Psoas muscle (tissue), 8 donors: ENCODE measurements around the gene GTF2A1L. TPM values are rescaled to one million over a fixed set of nuclear protein-coding genes. Genes with fewer than 3 reads are reported as not detected.

Source experiments
- ATAC-seq, 4 donors: fragments of 200-7000 bp; cut with Tn5 transposase; one replicate each; pipeline ENCODE4 v1.9.1; 2020; ENCODE audit warnings: moderate library complexity in 3 of 4, mild to moderate bottlenecking in 2 of 4
- DNase-seq, 2 donors: peaks; one replicate each; pipeline ENCODE4 v3.0.0-alpha.2; 2020
- H3K27ac ChIP-seq: fragments of 200-600 bp; one replicate; pipeline ENCODE4 v1.8.0; 2022
- H3K27me3 ChIP-seq, 3 donors: fragments of 200-600 bp in 1 of 3; one replicate each; pipeline versions ENCODE4 v1.6.1 to v1.8.0; 2013 to 2022; ENCODE audit warnings: low read length in 2 of 3, mild to moderate bottlenecking in 2 of 3, moderate library complexity in 1 of 3; ENCODE audit not compliant: insufficient read depth in 3 of 3
- H3K36me3 ChIP-seq, 2 donors: fragments of 200-600 bp in 1 of 2; one replicate each; pipeline versions ENCODE4 v1.6.1 to v1.8.0; 2013 to 2022; ENCODE audit warnings: low read depth in 1 of 2, mild to moderate bottlenecking in 1 of 2, moderate library complexity in 1 of 2; ENCODE audit not compliant: insufficient read depth in 1 of 2
- H3K4me1 ChIP-seq: fragments of 200-600 bp; one replicate; pipeline ENCODE4 v1.8.0; 2022
- H3K4me3 ChIP-seq: fragments of 200-600 bp; one replicate; pipeline ENCODE4 v1.8.0; 2022; ENCODE audit warnings: mild to moderate bottlenecking
- H3K9me3 ChIP-seq: fragments of 200-600 bp; one replicate; pipeline ENCODE4 v1.8.0; 2022
- CTCF ChIP-seq: fragments of 200-600 bp; IDR thresholded peaks from one replicate; pipeline ENCODE4 v1.8.0; 2022; ENCODE audit warnings: antibody characterized with exemption
- WGBS, 3 donors: extraction: QIAGEN DNeasy Blood & Tissue Kit; methylation state at CpG; one replicate each; pipeline versions ENCODE4 v1.1.6 to v1.1.7; 2013; 5-methylcytosine and 5-hydroxymethylcytosine counted together
- intact Hi-C, 2 donors: fragments of 100-400 bp; cut with DNase I; formaldehyde crosslinking; loops; one replicate each; pipeline versions ENCODE4 v1.11.0 to v1.14.2; 2022
- polyA plus RNA-seq, 3 donors: library from polyadenylated mRNA; stranded (reverse); fragments of 200-250 nt; gene quantifications; one replicate each; pipeline ENCODE4 v1.2.3, GENCODE V29; 2013
- total RNA-seq, 4 donors: library from RNA; stranded (reverse); fragmentation: NEBNext Ultra II Directional in 2 of 4; extraction: Animal tissue kit (Norgen Biotek cat#: 25700) in 2 of 4; gene quantifications; one replicate each; pipeline versions ENCODE4 v1.2.1 to v1.2.4, GENCODE V29; 2021 to 2023
- donor health status: healthy with polysubstance abuse.
- donor health status: DM: no; HTN: no; CAD: no; lungs with moderate emphysema.
- donor health status: Bipolar disorder and iron deficiency.
- donor health status: healthy.
- donor health status: DM: yes; HTN: yes; CAD: no.
- donor health status: DM: no; HTN: no; CAD: no.
- donor health status: DM: no; HTN: no; CAD: no.
- donor health status: DM: yes; HTN: yes; CAD: no.

The GTF2A1L gene
- total and polyA plus RNA-seq, 7 donors, result 0.05 to 0.76 (median 0.39) TPM; not detected in 3

GRCh38 chr2:48719480-48720177 lies 102.0 kb downstream of the GTF2A1L start:
- ATAC-seq, result no peak

DNA sequence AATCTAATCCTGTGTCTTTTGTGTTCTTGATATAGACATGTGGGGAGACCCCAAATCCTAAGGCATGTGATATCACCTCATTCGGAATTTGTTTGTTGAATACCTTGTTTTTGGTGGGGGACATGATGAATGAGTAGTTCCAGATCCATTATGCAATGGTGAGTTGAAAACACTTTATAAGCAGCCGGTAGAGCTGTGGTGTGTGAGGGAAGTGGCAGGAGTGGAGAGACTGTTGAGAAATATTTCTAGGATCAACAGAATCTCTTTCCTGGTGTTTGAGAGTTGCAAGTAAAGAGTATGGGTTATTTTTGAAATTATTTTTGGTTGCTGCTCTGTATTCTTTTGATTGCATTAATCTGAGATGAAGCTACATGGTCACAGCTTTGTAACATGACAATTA lies 103.5 kb downstream of the GTF2A1L start:
- DNase-seq (no peak), ATAC-seq (no peak)
- no peaks in the 10 kb centered on the region for H3K27me3 ChIP-seq
- no peaks in the 10 kb centered on the region for H3K36me3 ChIP-seq
- H3K4me1 ChIP-seq, result no peaks in the 10 kb centered on the region
- H3K9me3 ChIP-seq, result no peaks in the 10 kb centered on the region
- intact Hi-C loops, result no loop called here
- 95 to 98% (median 95%) methylated on average over 2 of the region's 2 CpGs for WGBS, 3 donors
- H3K27ac ChIP-seq, result no peak overlapping the region
- TF ChIP-seq CTCF, result no peak
- H3K4me3 ChIP-seq, result no peak overlapping the region

More at GRCh38 chr2:48719480-48720177, 102.0 kb downstream of the GTF2A1L start:
- H3K4me3 ChIP-seq, result no peak overlapping the region
- 57 to 59% (median 59%) methylated on average over 3 of the region's 3 CpGs for WGBS, 3 donors
- no peaks in the 10 kb centered on the region for H3K27me3 ChIP-seq
- H3K9me3 ChIP-seq, result no peaks in the 10 kb centered on the region
- no peaks in the 10 kb centered on the region for H3K36me3 ChIP-seq
- no peak for DNase-seq
- intact Hi-C loops, result no loop called here
- H3K4me1 ChIP-seq, result no peaks in the 10 kb centered on the region
- no peak overlapping the region for H3K27ac ChIP-seq
- TF ChIP-seq CTCF, result no peak

DNA sequence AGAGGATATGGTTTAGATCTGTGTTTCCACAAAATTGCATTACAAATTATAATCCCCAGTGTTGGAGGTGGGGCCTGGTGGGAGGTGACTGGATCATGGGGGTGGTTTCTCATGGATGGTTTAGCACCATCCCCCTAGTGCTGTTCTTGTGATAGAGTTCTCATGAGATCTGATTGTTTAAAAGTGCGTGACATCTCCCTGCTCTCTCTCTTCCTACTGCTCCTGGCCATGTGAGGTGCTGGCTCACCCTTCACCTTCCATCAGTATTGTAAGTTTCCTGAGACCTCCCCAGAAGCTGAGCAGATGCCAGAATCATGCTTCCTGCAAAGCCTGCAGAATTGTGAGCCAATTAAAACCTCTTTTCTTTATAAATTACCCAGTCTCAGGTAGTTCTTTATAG lies 104.7 kb downstream of the GTF2A1L start:
- Histone ChIP-seq H3K36me3 (no peaks in the 10 kb centered on the region), H3K4me1 (no peaks in the 10 kb centered on the region), H3K9me3 (no peaks in the 10 kb centered on the region), H3K27me3 (no peaks in the 10 kb centered on the region), H3K4me3 (no peak overlapping the region), H3K27ac (no peak overlapping the region)
- WGBS, 3 donors, result 75 to 94% (median 76%) methylated on average over 1 of the region's 1 CpG
- intact Hi-C loops, result no loop called here
- DNase-seq, result no peak
- no peak for TF ChIP-seq CTCF
- no peak for ATAC-seq

DNA sequence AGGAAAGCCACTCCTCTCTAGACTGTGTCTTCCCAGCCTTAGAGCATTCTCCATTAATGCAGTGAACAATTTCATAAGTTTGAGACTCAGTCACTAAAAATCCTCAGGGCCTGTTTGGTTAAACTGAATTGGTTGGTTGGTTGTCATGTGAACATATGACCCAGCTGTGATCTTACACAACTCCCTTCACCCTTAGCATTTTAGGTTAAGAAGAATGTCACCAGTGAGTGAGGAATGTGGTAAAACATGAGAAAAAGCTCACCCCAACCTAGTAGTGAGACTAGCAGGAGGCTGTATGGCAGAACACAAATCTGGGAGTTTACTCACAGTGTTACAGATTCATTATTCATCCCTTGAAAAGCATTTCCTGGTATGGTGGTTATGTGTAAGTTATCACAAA lies 105.5 kb downstream of the GTF2A1L start:
- Histone ChIP-seq H3K9me3 (no peaks in the 10 kb centered on the region), H3K36me3 (no peaks in the 10 kb centered on the region), H3K4me1 (no peaks in the 10 kb centered on the region), H3K4me3 (no peak overlapping the region), H3K27me3 (no peaks in the 10 kb centered on the region), H3K27ac (no peak overlapping the region)
- DNase-seq (no peak), ATAC-seq (no peak)
- intact Hi-C loops, result no loop called here
- no peak for TF ChIP-seq CTCF

DNA sequence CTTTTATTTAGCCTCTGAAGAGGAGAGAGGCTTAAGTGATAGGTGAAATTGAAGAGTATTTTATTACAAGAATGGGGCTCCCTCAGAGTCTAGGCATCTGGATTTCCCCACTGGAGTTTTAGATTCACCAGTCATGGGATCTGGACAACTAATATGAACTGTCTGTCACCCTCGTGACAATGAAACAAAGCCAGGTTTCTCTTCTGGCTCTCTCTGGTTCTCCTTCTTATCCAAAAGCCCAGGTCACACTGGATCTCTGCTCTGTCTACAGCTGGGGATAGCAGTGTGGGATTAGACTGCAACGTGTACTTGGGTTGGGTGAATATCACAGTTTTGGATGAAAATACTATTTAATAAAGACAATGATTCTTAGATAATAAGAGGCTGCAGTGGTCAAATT lies 106.6 kb downstream of the GTF2A1L start:
- 21 to 26% (median 25%) methylated on average over 2 of the region's 2 CpGs for WGBS, 3 donors

More for the DNA sequence above, 106.6 kb downstream of the GTF2A1L start:
- no peak overlapping the region for H3K27ac ChIP-seq
- H3K4me3 ChIP-seq, result no peak overlapping the region
- DNase-seq, result no peak
- H3K36me3 ChIP-seq, result no peaks in the 10 kb centered on the region
- no peak for ATAC-seq
- no peaks in the 10 kb centered on the region for H3K4me1 ChIP-seq
- no peaks in the 10 kb centered on the region for H3K9me3 ChIP-seq
- no peaks in the 10 kb centered on the region for H3K27me3 ChIP-seq
- TF ChIP-seq CTCF, result no peak
- intact Hi-C loops, result no loop called here
